Muscle layer of duodenum (tissue), 2 donors: ENCODE data around the gene KIF2A.

Experiments
- H3K27ac ChIP-seq: one replicate; pipeline ENCODE4 v1.7.0; 2013; ENCODE audit warnings: mild to moderate bottlenecking, low read length
- H3K27me3 ChIP-seq: one replicate; pipeline ENCODE4 v1.7.0; 2013; ENCODE audit warnings: low read depth, mild to moderate bottlenecking, control low read depth, low read length
- H3K36me3 ChIP-seq, 2 donors: one replicate each; pipeline ENCODE4 v1.7.0; 2013; ENCODE audit warnings: low read length in 2 of 2, control low read depth in 1 of 2, mild to moderate bottlenecking in 1 of 2; ENCODE audit not compliant: insufficient read depth in 2 of 2, control insufficient read depth in 1 of 2
- H3K4me1 ChIP-seq, 2 donors: one replicate each; pipeline ENCODE4 v1.7.0; 2013; ENCODE audit warnings: low read length in 2 of 2, mild to moderate bottlenecking in 2 of 2, control low read depth in 1 of 2, moderate library complexity in 1 of 2; ENCODE audit not compliant: insufficient read depth in 2 of 2, control insufficient read depth in 1 of 2
- H3K4me3 ChIP-seq, 2 donors: one replicate each; pipeline ENCODE4 v1.7.0; 2013; ENCODE audit warnings: low read length in 2 of 2, low read depth in 1 of 2, mild to moderate bottlenecking in 1 of 2
- H3K9me3 ChIP-seq, 2 donors: one replicate each; pipeline ENCODE4 v1.7.0; 2013; ENCODE audit warnings: low read length in 2 of 2, control low read depth in 1 of 2, mild to moderate bottlenecking in 1 of 2; ENCODE audit not compliant: control insufficient read depth in 1 of 2
- donor health status: healthy.

KIF2A gene

DNA sequence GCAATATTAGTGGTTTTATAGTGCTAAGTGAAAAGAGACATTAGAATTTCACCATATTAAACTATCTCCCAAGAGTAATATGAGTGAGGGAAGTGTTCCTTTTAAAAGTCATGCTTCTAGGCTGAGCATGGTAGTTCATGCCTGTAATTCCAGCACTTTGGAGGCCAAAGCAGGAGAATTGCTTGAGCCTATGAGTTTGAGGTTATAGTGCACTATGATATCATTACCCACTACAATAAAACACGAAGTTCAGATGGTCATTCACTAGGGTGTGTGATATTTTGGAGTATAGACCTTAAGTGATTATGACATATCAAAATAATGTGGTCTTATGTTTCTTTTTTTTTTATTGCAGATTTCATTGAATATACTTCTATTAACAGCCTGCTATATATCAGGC lies 6.7 kb downstream of the KIF2A start:
- Histone ChIP-seq H3K27me3 (no peaks in the 10 kb centered on the region), H3K4me1 (peaks cover 7 to 11% of the 10 kb centered on the region in 2 donors), H3K9me3 (no peaks in the 10 kb centered on the region), H3K36me3 (no peaks in the 10 kb centered on the region), H3K4me3 (no peak overlapping the region), H3K27ac (no peak overlapping the region)

DNA sequence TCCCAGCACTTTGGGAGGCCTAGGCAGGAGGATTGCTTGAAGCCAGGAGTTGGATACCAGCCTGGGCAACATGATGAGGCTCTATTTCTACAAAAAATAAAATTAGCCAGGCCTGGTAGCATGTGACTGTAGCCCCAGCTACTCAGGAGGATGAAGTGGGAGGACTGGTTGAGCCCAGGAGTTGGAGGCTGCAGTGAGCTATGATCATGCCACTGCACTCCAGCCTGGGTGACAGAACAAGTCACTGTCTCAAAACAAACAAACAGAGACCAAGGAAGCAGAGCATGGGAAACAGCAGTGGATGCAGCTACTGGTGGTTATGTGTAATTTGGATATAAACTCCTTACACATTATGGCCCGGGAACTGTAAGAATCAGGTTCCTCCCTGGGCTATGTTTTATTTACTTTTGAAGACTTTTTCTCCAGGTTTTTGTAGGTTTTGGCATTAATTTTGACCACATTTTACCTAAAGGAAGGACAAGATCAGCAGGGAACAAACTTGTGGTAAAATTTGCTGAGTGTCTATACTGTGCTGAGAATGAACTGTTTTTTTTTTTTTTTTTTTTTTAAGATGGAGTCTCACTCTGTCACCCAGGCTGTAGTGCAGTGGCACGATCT lies 8.3 kb downstream of the KIF2A start:
- H3K27ac ChIP-seq: no peak overlapping the region
- no peak overlapping the region for H3K4me3 ChIP-seq
- no peaks in the 10 kb centered on the region for H3K9me3 ChIP-seq
- H3K36me3 ChIP-seq: no peaks in the 10 kb centered on the region
- no peaks in the 10 kb centered on the region for H3K27me3 ChIP-seq
- peaks cover 7% of the 10 kb centered on the region in 2 donors for H3K4me1 ChIP-seq

- H3K27ac ChIP-seq: no peak overlapping the region
- no peaks in the 10 kb centered on the region for H3K27me3 ChIP-seq
- no peaks in the 10 kb centered on the region for H3K36me3 ChIP-seq
- peaks cover 7% of the 10 kb centered on the region in 2 donors for H3K4me1 ChIP-seq
- H3K4me3 ChIP-seq: no peak overlapping the region
- no peaks in the 10 kb centered on the region for H3K9me3 ChIP-seq
Observed at GRCh38 chr5:62315376-62316175, 9.6 kb downstream of the KIF2A start.

GRCh38 chr5:62316176-62316502 lies 10.1 kb downstream of the KIF2A start:
- Histone ChIP-seq H3K4me3 (no peak overlapping the region), H3K27me3 (no peaks in the 10 kb centered on the region), H3K27ac (no peak overlapping the region), H3K36me3 (no peaks in the 10 kb centered on the region), H3K4me1 (peaks cover 7% of the 10 kb centered on the region in 2 donors), H3K9me3 (no peaks in the 10 kb centered on the region)

DNA sequence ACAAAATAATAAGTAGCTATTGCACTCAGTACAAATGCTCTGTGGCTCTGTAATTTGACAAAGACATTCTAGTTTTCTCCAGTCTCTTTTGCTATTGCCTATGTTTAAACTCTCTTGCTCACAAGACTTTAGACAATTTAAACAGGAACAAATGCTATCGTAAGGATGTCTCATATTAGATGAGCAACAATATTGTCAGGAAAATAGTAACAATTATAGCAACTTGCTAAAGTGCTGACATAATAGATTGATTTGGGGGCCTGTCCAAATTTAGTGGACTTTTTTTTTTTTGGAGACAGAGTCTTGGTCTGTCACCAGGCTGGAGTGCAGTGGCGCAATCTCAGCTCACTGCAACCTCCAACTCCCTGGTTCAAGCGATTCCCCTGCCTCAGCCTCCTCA lies 11.8 kb downstream of the KIF2A start:
- Histone ChIP-seq H3K9me3 (no peaks in the 10 kb centered on the region), H3K27ac (no peak overlapping the region), H3K36me3 (peaks cover 0 to 5% of the 10 kb centered on the region in 2 donors), H3K4me1 (peaks cover 4% of the 10 kb centered on the region in 2 donors), H3K27me3 (no peaks in the 10 kb centered on the region), H3K4me3 (no peak overlapping the region)

DNA sequence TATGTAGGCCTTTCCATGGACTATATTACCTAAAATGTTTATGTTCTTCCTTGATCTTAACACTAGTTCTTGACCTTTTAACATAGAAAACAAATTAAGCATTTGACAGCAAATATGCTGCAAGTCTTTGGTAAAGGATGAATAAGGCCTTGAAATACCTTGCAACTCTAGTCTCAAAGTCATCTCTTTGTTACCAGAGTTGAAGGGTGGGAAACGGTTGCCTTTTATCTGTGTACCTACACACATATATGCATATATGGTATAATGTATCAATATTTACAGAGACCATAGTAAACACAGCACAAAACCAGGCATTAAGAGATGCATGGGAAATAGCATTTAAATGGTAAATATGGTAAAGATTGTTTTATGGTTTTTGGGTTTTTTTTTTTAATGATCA lies 16.5 kb downstream of the KIF2A start:
- H3K4me1 ChIP-seq: no peaks in the 10 kb centered on the region
- no peak overlapping the region for H3K4me3 ChIP-seq

GRCh38 chr5:62326302-62326701 lies 20.3 kb downstream of the KIF2A start:
- Histone ChIP-seq H3K4me1 (no peaks in the 10 kb centered on the region), H3K27ac (no peak overlapping the region), H3K9me3 (no peaks in the 10 kb centered on the region), H3K4me3 (no peak overlapping the region), H3K27me3 (no peaks in the 10 kb centered on the region), H3K36me3 (peaks cover 0 to 4% of the 10 kb centered on the region in 2 donors)

More for the DNA sequence above, 16.5 kb downstream of the KIF2A start:
- Histone ChIP-seq H3K36me3 (peaks cover 0 to 5% of the 10 kb centered on the region in 2 donors), H3K27me3 (no peaks in the 10 kb centered on the region), H3K27ac (no peak overlapping the region), H3K9me3 (no peaks in the 10 kb centered on the region)

DNA sequence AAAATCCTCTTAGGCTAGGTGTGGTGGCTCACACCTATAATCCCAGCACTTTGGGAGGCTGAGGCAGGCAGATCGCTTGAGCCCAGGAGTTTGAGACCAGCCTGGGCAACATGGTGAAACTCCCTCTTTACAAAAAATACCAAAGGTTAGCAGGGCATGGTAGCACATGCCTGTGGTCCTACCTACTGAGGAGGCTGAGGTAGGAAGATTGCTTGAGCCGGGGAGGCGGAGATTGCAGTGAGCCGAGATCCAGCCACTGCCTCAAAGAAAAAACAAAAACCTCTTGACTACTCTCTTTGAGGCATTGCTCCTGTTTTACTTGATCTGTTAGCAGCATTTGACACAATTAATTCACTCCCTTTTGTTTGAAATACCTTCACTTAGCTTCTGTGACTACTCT lies 20.7 kb downstream of the KIF2A start:
- H3K4me3 ChIP-seq: no peak overlapping the region
- no peaks in the 10 kb centered on the region for H3K9me3 ChIP-seq
- H3K36me3 ChIP-seq: peaks cover 0 to under 1% of the 10 kb centered on the region in 2 donors
- H3K27me3 ChIP-seq: no peaks in the 10 kb centered on the region
- no peaks in the 10 kb centered on the region for H3K4me1 ChIP-seq
- no peak overlapping the region for H3K27ac ChIP-seq

DNA sequence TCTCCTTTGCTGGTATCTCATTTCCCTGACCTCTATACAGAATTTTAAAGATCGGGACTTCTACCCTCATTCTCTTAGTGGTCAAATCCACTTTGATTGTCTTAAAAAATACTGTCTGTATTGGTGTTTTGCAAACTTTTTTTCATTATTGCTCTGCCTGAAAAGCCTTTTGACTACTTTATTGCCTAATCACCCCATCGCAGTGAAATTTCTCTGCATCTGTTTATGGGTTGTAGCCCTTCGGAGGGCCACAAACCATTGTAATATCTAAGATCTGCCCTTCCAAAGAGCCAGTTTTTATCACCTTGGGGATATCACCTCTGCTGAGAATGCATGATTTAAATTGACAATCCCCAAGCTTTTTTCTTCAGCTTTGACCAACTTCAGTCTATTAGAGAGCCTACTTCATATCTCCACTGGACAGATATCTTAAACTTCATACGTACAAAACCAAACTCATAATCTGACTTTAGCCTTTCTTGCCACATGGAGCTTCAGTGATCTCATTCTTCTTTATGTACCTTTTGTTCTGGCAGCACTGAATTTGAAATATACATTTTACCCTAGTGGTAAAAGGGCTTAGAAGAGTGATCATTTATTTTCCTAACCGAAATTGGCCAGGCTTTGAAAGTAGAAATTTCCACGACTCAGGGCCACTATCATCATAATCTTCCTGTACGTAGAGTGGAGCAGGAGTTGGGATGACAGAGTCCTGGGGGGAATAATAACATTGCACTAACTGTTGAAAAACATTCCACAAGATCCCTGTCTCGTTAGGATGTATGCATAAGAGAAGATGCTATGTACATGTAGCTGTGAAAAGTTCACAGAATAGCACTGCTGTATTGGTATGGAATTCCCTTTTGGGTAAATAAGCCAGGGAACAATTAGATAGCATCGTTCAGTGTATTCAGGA lies 21.4 kb downstream of the KIF2A start:
- no peak overlapping the region for H3K27ac ChIP-seq
- no peaks in the 10 kb centered on the region for H3K4me1 ChIP-seq
- H3K27me3 ChIP-seq: no peaks in the 10 kb centered on the region

GRCh38 chr5:62328772-62329491 lies 22.9 kb downstream of the KIF2A start:
- Histone ChIP-seq H3K27ac (no peak overlapping the region), H3K4me3 (no peak overlapping the region), H3K27me3 (no peaks in the 10 kb centered on the region), H3K4me1 (no peaks in the 10 kb centered on the region), H3K36me3 (no peaks in the 10 kb centered on the region), H3K9me3 (no peaks in the 10 kb centered on the region)

More for the DNA sequence above, 21.4 kb downstream of the KIF2A start:
- H3K36me3 ChIP-seq: no peaks in the 10 kb centered on the region
- no peak overlapping the region for H3K4me3 ChIP-seq
- H3K9me3 ChIP-seq: no peaks in the 10 kb centered on the region

GRCh38 chr5:62330302-62330701 lies 24.3 kb downstream of the KIF2A start:
- Histone ChIP-seq H3K27ac (no peak overlapping the region), H3K36me3 (no peaks in the 10 kb centered on the region), H3K27me3 (no peaks in the 10 kb centered on the region), H3K4me1 (no peaks in the 10 kb centered on the region), H3K9me3 (no peaks in the 10 kb centered on the region), H3K4me3 (no peak overlapping the region)
